GM12878 (cell line): ENCODE measurements around the gene ESYT3. TPM values are rescaled to one million over a fixed set of nuclear protein-coding genes. Genes with fewer than 3 reads are reported as not detected.

Source experiments
- ATAC-seq: fragments of 200-7000 bp; cut with Tn5 transposase; 3 replicates; pipeline ENCODE4 v1.9.1; 2020; ENCODE audit warnings: mild to moderate bottlenecking, moderate library complexity
- BruUV-seq: library from RNA; stranded (reverse); fragments of 400-500 nt; replicated peaks from 2 replicates; lab custom pipeline; 2021; lab: Mats Ljungman, UMichigan
- CTCF ChIA-PET: fragments of 300-600 bp; sonication (Branson Sonifier 250); formaldehyde crosslinking; extraction: SDS; loops from one replicate; lab custom pipeline; 2021; ENCODE audit warnings: inconsistent platforms; lab: Yijun Ruan, JAX
- POLR2A ChIA-PET: fragments of 350-600 bp; formaldehyde crosslinking; extraction: SDS; loops from one replicate; lab custom pipeline; 2021; ENCODE audit warnings: inconsistent platforms; lab: Charles Lee
- RAD21 ChIA-PET: fragments of 300-600 bp; sonication (Branson Sonifier 250); formaldehyde crosslinking; loops from one replicate; lab custom pipeline; 2023; ENCODE audit warnings: antibody characterized with exemption; ENCODE audit not compliant: unreplicated experiment; lab: Charles Lee
- SMC1A ChIA-PET: fragments of 300-600 bp; sonication (Branson Sonifier 250); formaldehyde crosslinking; loops from one replicate; lab custom pipeline; 2023; ENCODE audit not compliant: unreplicated experiment, uncharacterized antibody; lab: Charles Lee
- DNase-seq: peaks from one replicate; pipeline ENCODE4 v3.0.0-alpha.2; 2011; ENCODE audit warnings: low read depth, low spot score
- FAIRE-seq: peaks from 3 replicates; lab custom pipeline; 2011; peaks lifted over from hg19 to GRCh38; lab: Jason Lieb, UNC
- H2AFZ ChIP-seq: 2 replicates; pipeline ENCODE4 v1.6.0; 2011; ENCODE audit warnings: low read depth, low read length, control low read depth; ENCODE audit not compliant: control insufficient read depth
- H3K27ac ChIP-seq: 2 replicates; pipeline ENCODE4 v1.5.1; 2011; ENCODE audit warnings: control low read depth; ENCODE audit not compliant: control insufficient read depth, insufficient read depth
- H3K27me3 ChIP-seq, 2 experiments: replicated peaks in 1 of 2; 2 replicates each; pipeline versions ENCODE4 v1.6.0 to v1.6.1; 2011; ENCODE audit warnings: low read length in 1 of 2; ENCODE audit not compliant: control insufficient read depth in 2 of 2, insufficient read depth in 2 of 2
- H3K36me3 ChIP-seq, 2 experiments: 2 replicates each; pipeline ENCODE4 v1.5.1; 2011; ENCODE audit warnings: low read length in 1 of 2; ENCODE audit not compliant: control insufficient read depth in 2 of 2, insufficient read depth in 2 of 2
- H3K4me1 ChIP-seq: 2 replicates; pipeline ENCODE4 v1.6.1; 2011; ENCODE audit warnings: mild to moderate bottlenecking, low read length, moderate library complexity, mixed read lengths; ENCODE audit not compliant: control insufficient read depth, insufficient read depth
- H3K4me2 ChIP-seq: 2 replicates; pipeline ENCODE4 v1.6.0; 2011; ENCODE audit warnings: control low read depth; ENCODE audit not compliant: control insufficient read depth, insufficient read depth
- H3K4me3 ChIP-seq: fragments of 200-600 bp; sonication (generic); 2 replicates; pipeline ENCODE4 v1.5.1; 2016
- H3K79me2 ChIP-seq: 2 replicates; pipeline ENCODE4 v1.6.0; 2011; ENCODE audit warnings: low read length; ENCODE audit not compliant: control insufficient read depth, insufficient read depth
- H3K9ac ChIP-seq: 2 replicates; pipeline ENCODE4 v1.8.0; 2011; ENCODE audit warnings: low read length, control low read depth, mixed read lengths; ENCODE audit not compliant: control insufficient read depth, insufficient read depth
- H3K9me3 ChIP-seq: replicated peaks from 3 replicates; pipeline ENCODE4 v1.5.1; 2011; ENCODE audit warnings: mild to moderate bottlenecking, low read length; ENCODE audit not compliant: control insufficient read depth, insufficient read depth
- H4K20me1 ChIP-seq: 2 replicates; pipeline ENCODE4 v1.6.0; 2011; ENCODE audit not compliant: control insufficient read depth, insufficient read depth
- BHLHE40 ChIP-seq, 2 experiments: fragments of 450-650 bp in 1 of 2; IDR thresholded peaks; 2 replicates each; pipeline ENCODE4 v1.6.1; 2011 to 2017; ENCODE audit warnings: low read depth in 2 of 2, borderline replicate concordance in 1 of 2, improper control_type of control experiment in 1 of 2, low read length in 1 of 2, mild to moderate bottlenecking in 1 of 2
- CBFB ChIP-seq: IDR thresholded peaks from 2 replicates; pipeline ENCODE4 v1.6.1; 2016; ENCODE audit warnings: antibody characterized with exemption, low read depth
- CREB1 ChIP-seq: IDR thresholded peaks from 2 replicates; pipeline ENCODE4 v1.6.1; 2012; ENCODE audit warnings: low read depth, mild to moderate bottlenecking, inconsistent platforms
- HDGF ChIP-seq: fragments of 450-650 bp; IDR thresholded peaks from 2 replicates; pipeline ENCODE4 v1.6.1; 2016; ENCODE audit warnings: antibody characterized with exemption
- IRF4 ChIP-seq: IDR thresholded peaks from 2 replicates; pipeline ENCODE4 v1.6.1; 2011; ENCODE audit warnings: low read depth, low read length
- MXI1 ChIP-seq: fragments of 150-350 bp; IDR thresholded peaks from 2 replicates; pipeline ENCODE4 v1.6.1; 2011; ENCODE audit warnings: low read depth, mild to moderate bottlenecking, inconsistent platforms, low read length, improper control_type of control experiment
- MYC ChIP-seq: IDR thresholded peaks from 2 replicates; pipeline ENCODE4 v1.6.1; 2011; ENCODE audit warnings: mild to moderate bottlenecking, low read length, moderate library complexity, inconsistent platforms; ENCODE audit not compliant: insufficient read depth, insufficient replicate concordance, insufficient read length, severe bottlenecking
- NFYB ChIP-seq: IDR thresholded peaks from 2 replicates; pipeline ENCODE4 v1.6.1; 2011; ENCODE audit warnings: low read depth, mild to moderate bottlenecking, low read length, improper control_type of control experiment, moderate library complexity; ENCODE audit not compliant: insufficient read depth
- NRF1 ChIP-seq: conservative IDR thresholded peaks from 2 replicates; pipeline ENCODE4 v1.6.1; 2011; ENCODE audit warnings: mild to moderate bottlenecking, low read depth, low read length, improper control_type of control experiment
- POLR2A ChIP-seq: IDR thresholded peaks from 2 replicates; pipeline ENCODE4 v1.6.1; 2011; ENCODE audit warnings: low read depth, mild to moderate bottlenecking, low read length
- SMAD1 ChIP-seq: fragments of 450-650 bp; IDR thresholded peaks from 2 replicates; pipeline ENCODE4 v1.6.1; 2018; ENCODE audit warnings: mild to moderate bottlenecking, low read depth; ENCODE audit not compliant: partially characterized antibody
- SMARCA5 ChIP-seq: fragments of 450-650 bp; IDR thresholded peaks from 2 replicates; pipeline ENCODE4 v1.6.1; 2017; ENCODE audit warnings: mild to moderate bottlenecking
- STAT1 ChIP-seq: fragments of 450-650 bp; conservative IDR thresholded peaks from 2 replicates; pipeline ENCODE4 v1.6.1; 2014; ENCODE audit warnings: antibody characterized with exemption, mild to moderate bottlenecking
- ZNF384 ChIP-seq: IDR thresholded peaks from 2 replicates; pipeline ENCODE4 v1.6.1; 2012; ENCODE audit warnings: low read depth, mild to moderate bottlenecking, low read length, improper control_type of control experiment, borderline replicate concordance
- WGBS: methylation state at CpG from one replicate; pipeline ENCODE4 v1.1.6; 2016; ENCODE audit warnings: low lambda C conversion rate; ENCODE audit not compliant: insufficient replicate concordance, insufficient coverage; ENCODE audit errors: missing lambda C conversion rate; 5-methylcytosine and 5-hydroxymethylcytosine counted together
- in situ Hi-C: fragments of 300-500 bp; cut with MboI; formaldehyde crosslinking; loops from 9 replicates; pipeline ENCODE4 v1.14.3; 2018; ENCODE audit warnings: mixed read lengths
- intact Hi-C: fragments of 100-400 bp; cut with micrococcal nuclease; formaldehyde crosslinking; loops from one replicate; pipeline ENCODE4 v1.14.2; 2022; ENCODE audit not compliant: unreplicated experiment
- polyA plus RNA-seq, 11 experiments: library from polyadenylated mRNA; depleted of rRNA in 4 of 11; unstranded in 6 of 11; stranded (reverse) in 5 of 11; fragments of >200 nt; fragmentation: Nextera tagmentation in 4 of 11; fragmentation: Illumina TruSeq in 1 of 11; extraction: Ambion mirVana in 4 of 11; extraction: Trizol in 1 of 11; gene quantifications; 1 replicate in 1 of 11; 2 replicates in 10 of 11; pipeline versions ENCODE4 v1.2.1 to v1.2.3, GENCODE V29; 2011 to 2016; ENCODE audit warnings: inconsistent platforms in 2 of 11, missing spikeins in 2 of 11, low read depth in 1 of 11
- total RNA-seq, 4 experiments: library from RNA; depleted of rRNA in 3 of 4; stranded (reverse); fragments of >200 nt in 3 of 4; fragmentation: Illumina TruSeq in 1 of 4; extraction: Trizol in 1 of 4; gene quantifications; 2 replicates each; pipeline versions ENCODE4 v1.2.1 to v1.2.3, GENCODE V29; 2013 to 2021
- TF ChIP-seq, protein P1 (sequence below): fragments of 450-650 bp; IDR thresholded peaks from 2 replicates; pipeline ENCODE4 v1.6.1; 2017; ENCODE audit warnings: mild to moderate bottlenecking, low read depth, inconsistent platforms; ENCODE audit not compliant: poor library complexity, severe bottlenecking

The ESYT3 gene
- total and polyA plus RNA-seq, 10 of the 15 experiments (the other 5 are each of a cell fraction or from before 2014, with no cell fraction given) = not detected

DNA sequence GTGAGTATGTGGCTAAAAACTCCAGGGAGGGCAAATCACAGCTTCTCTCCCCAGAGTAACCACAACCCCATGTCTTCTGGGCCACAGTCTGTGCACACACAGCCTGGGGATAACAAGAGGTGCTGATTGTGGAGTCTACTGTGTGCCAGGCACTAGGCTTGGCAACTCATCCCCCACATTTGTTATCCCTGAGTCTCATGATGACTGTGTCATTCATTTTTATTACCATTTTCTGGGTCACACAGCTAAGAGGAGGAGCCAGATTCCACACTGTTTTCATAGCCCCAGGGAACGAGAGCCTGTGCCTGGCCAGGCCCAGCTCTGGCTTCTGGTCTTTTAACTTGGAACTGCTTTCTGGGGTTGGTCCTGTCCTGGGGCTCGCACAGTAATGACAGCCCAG is 34.5 kb downstream of the ESYT3 start:
- H3K27ac ChIP-seq = no peak overlapping the region

GRCh38 chr3:138469874-138470273 is 35.5 kb downstream of the ESYT3 start:
- 18% methylated on average over 6 of the region's 6 CpGs for WGBS
- FAIRE-seq = no peak
- no peaks in the 10 kb centered on the region; a peak in 3 of 4 replicates for H3K27me3 ChIP-seq
- no TSS peak for BruUV-seq
- H3K4me3 ChIP-seq = no peak overlapping the region
- no peak overlapping the region for H3K4me2 ChIP-seq
- ChIA-PET POLR2A (no interaction called here), CTCF (interaction anchor here (1.0 kb wide), 1 partner anchor 10 kb away, joined by 3 read pairs; no protein-coding TSS in a partner anchor), RAD21 (interaction anchor here (1.0 kb wide), 1 partner anchor 454 kb away, joined by 3 read pairs; no protein-coding TSS in a partner anchor), SMC1A (interaction anchor here (1.0 to 1.7 kb wide), 2 partner anchors 9 to 450 kb away, joined by 3 read pairs; no protein-coding TSS in a partner anchor)
- TF ChIP-seq MXI1 = no peak
- TF ChIP-seq IRF4 = no peak
- TF ChIP-seq BHLHE40 (IDR thresholded peaks at IDR 0.05; ENCODE audit: borderline replicate concordance in 1 of 2, low read depth in 2 of 2, low read length in 1 of 2) = no peak
- TF ChIP-seq HDGF = no peak
- TF ChIP-seq SMAD1 = no peak
- no peak for TF ChIP-seq SMARCA5
- TF ChIP-seq CREB1 = no peak
- TF ChIP-seq NFYB = no peak
- no peak for TF ChIP-seq MYC
- TF ChIP-seq, protein P1, sequence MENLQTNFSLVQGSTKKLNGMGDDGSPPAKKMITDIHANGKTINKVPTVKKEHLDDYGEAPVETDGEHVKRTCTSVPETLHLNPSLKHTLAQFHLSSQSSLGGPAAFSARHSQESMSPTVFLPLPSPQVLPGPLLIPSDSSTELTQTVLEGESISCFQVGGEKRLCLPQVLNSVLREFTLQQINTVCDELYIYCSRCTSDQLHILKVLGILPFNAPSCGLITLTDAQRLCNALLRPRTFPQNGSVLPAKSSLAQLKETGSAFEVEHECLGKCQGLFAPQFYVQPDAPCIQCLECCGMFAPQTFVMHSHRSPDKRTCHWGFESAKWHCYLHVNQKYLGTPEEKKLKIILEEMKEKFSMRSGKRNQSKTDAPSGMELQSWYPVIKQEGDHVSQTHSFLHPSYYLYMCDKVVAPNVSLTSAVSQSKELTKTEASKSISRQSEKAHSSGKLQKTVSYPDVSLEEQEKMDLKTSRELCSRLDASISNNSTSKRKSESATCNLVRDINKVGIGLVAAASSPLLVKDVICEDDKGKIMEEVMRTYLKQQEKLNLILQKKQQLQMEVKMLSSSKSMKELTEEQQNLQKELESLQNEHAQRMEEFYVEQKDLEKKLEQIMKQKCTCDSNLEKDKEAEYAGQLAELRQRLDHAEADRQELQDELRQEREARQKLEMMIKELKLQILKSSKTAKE = no peak
- TF ChIP-seq ZNF384 = no peak
- H3K79me2 ChIP-seq = no peaks in the 10 kb centered on the region
- in situ Hi-C loops = no loop called here
- H4K20me1 ChIP-seq = no peaks in the 10 kb centered on the region
- no peaks in the 10 kb centered on the region for H3K4me1 ChIP-seq
- no peaks in the 10 kb centered on the region for H3K9me3 ChIP-seq
- H3K36me3 ChIP-seq = no peaks in the 10 kb centered on the region
- DNase-seq = no peak
- H3K27ac ChIP-seq = no peak overlapping the region
- no peak overlapping the region for H2AFZ ChIP-seq
- intact Hi-C loops = no loop called here
- ATAC-seq = no peak
- H3K9ac ChIP-seq = no peak overlapping the region

More for the DNA sequence above, 34.5 kb downstream of the ESYT3 start:
- ChIA-PET POLR2A (no interaction called here), RAD21 (no interaction called here), CTCF (no interaction called here), SMC1A (interaction anchor here (1.0 to 1.7 kb wide), 3 partner anchors 14 to 451 kb away, joined by 3 read pairs; no protein-coding TSS in a partner anchor)
- H3K9ac ChIP-seq = no peak overlapping the region
- H3K36me3 ChIP-seq = no peaks in the 10 kb centered on the region
- H2AFZ ChIP-seq = no peak overlapping the region
- H3K9me3 ChIP-seq = no peaks in the 10 kb centered on the region
- H3K27me3 ChIP-seq = no peaks in the 10 kb centered on the region; a peak in 3 of 4 replicates
- in situ Hi-C loops = no loop called here
- no peak for ATAC-seq
- no peaks in the 10 kb centered on the region for H4K20me1 ChIP-seq
- no peaks in the 10 kb centered on the region for H3K79me2 ChIP-seq
- DNase-seq = no peak
- BruUV-seq = no TSS peak
- H3K4me2 ChIP-seq = no peak overlapping the region
- no peak for TF ChIP-seq STAT1
- TF ChIP-seq POLR2A = no peak
- TF ChIP-seq CBFB = no peak
- no peak for TF ChIP-seq NRF1
- H3K4me3 ChIP-seq = no peak overlapping the region
- intact Hi-C loops = no loop called here
- no peak for FAIRE-seq
- WGBS = 5% methylated on average over 2 of the region's 2 CpGs
- H3K4me1 ChIP-seq = no peaks in the 10 kb centered on the region
